Subcutaneous adipose tissue (tissue), 4 donors: Measurements from ENCODE around the gene SGCA. TPM values are rescaled to one million over a fixed set of nuclear protein-coding genes. Genes with fewer than 3 reads are reported as not detected.

ENCODE experiments used
- CTCF ChIP-seq: fragments of 450-650 bp; IDR thresholded peaks from one replicate; pipeline ENCODE4 v1.5.1; 2016; ENCODE audit warnings: low read depth, mild to moderate bottlenecking, control low read depth, antibody characterized with exemption, moderate library complexity
- total RNA-seq, 4 donors: library from RNA; depleted of rRNA; stranded (reverse); fragments of >200 nt; gene quantifications; one replicate each; pipeline ENCODE4 v1.1.0, GENCODE V29; 2016

The SGCA gene
- total RNA-seq, 4 donors from 2014 or later = 4.4 TPM; not detected in 3

DNA sequence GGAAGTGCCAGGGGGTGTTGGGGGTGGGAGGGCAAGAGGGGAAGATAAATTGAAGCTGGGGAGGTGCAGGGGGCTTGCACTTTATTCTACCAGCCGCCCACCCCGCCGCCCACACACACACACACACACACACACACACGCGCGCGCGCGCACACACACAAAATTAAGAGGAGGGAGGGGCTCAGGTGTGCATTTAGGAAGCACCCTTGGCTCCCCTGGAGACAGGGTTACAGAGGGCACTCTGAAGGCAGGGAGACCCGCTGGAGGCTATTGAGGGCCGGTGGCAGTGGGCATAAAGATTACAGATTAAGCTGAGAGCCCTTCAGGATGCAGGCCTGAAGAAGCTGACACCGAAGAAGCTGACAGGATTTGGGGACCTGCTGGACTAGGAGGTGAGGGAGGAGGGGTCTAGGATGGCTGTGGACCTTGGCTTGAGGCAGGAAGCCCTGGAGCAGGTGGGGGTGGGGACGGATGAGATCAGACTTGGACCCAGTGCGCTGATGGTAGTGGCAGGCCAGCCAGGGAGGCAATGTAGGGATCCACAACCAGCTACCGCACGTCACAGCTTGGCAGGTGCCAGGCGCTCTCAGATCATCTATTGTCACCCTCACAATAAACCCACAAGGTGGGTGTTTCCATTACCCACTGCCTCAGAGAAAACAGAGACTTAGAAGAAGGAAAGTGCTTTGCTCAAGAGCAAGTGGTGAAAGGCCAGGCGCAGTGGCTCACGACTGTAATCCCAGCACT is 35.1 kb upstream of the SGCA start:
- no peak for TF ChIP-seq CTCF

- TF ChIP-seq CTCF = no peak
Observed at GRCh38 chr17:50132104-50132794, 33.6 kb upstream of the SGCA start.

DNA sequence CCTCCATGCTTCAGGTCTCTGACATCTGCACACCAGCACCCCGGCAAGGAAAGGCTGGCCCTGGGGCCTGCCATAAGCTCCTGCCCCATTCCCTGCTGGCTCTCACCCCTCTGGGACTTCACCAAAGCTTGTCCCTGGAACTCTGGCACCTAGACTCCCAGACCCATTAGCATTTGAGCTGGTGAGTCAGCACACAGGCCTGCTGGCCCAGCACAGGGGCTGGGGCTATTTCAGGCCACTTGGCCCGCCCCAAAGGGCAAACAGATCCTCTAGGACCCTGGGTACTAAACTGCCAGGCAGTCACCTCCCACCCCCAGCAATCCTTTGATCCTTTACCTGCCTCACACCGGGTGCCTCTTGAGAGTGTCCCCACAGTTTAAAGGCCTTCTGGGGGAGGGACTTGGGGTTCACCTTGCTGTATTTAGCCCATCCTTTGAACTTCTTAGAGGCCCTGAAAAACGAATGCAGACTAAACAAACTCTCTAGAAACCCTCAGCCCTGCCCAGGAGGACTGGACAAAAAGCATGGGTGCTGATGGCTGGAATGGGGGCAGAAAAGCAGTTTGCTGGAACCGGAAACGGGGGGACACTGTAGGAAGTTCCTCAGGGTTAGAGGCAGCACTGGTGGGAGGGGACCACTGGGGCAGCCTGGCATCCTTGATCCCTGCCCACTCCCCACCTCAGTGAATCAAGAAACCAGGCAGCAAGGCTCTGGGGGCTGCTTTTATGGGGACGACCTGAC is 32.6 kb upstream of the SGCA start:
- no peak for TF ChIP-seq CTCF

GRCh38 chr17:50133769-50134099 is 32.1 kb upstream of the SGCA start:
- no peak for TF ChIP-seq CTCF

DNA sequence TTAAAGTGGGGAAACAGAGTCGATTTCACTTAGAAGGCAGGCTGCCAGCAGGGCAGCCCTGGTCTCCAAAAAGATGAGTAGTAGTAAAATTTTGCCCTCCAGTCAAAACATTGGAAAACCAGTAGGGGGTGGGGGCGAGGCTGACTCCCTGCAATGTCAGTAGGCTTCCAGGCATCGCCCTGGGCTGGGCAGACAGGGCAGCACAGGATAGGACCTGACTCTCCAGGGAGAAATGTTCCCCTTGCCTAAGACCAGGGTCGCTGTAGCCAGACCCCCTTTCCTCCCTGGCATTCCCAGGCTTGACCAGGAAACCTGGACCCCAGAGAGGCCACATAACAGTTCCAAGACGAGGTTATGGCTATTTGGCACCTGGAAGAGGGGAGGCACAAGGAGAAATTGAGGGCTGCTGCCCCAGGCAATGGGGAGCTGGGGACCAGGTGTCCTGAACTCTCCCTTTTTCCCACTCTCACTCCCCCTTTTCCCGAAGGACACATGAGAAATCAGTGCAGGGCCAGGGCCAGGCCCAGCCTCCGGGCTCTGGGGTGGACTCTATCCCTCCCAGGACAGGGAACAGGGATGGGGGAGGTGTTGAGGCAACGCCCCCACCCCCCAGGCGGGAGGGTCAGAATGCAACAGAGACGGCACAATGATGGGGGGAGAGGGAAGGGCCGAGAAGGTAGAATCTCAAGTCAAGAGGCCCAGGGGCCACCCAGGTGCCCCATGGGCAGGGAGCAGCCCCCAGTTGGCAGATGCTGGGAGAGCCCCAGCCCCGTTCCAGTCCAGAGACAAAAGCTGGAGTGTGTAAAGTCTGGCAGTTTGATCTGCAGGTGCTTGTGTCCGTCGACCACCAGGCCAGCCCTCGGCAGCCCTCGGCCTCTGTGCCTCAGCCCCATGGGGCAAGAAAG is 31.3 kb upstream of the SGCA start:
- no peak for TF ChIP-seq CTCF

GRCh38 chr17:50135316-50136095 is 30.3 kb upstream of the SGCA start:
- TF ChIP-seq CTCF = no peak
